KG1 (cell line): ENCODE measurements around the gene F10.
"Not testable (repeated sequence)": the region's sequence is repeated elsewhere in the genome, so short reads cannot be mapped to it uniquely, and the experiment has no call there.

Experiments used
- DNase-seq: peaks from one replicate; lab custom pipeline; 2025; lab: John Stamatoyannopoulos, UW

The F10 gene

GRCh38 chr13:113102302-113102701 lies 20.3 kb upstream of the F10 start:
- DNase-seq, result not testable (repeated sequence)

GRCh38 chr13:113102727-113103126 lies 19.9 kb upstream of the F10 start:
- DNase-seq, result no peak

- no peak for DNase-seq
Measured at GRCh38 chr13:113103646-113104045, 19.0 kb upstream of the F10 start.

- DNase-seq, result no peak
Measured at GRCh38 chr13:113105032-113105920, 17.3 kb upstream of the F10 start, which contains the start of gene F7. TSS of gene F7 (plus strand) at chr13:113105791. CDS start at chr13:113105842, 51 bp downstream.

- no peak for DNase-seq
Measured at GRCh38 chr13:113105921-113106452, 16.6 kb upstream of the F10 start.

- no peak for DNase-seq
Measured at GRCh38 chr13:113106711-113107351, 15.8 kb upstream of the F10 start.

GRCh38 chr13:113108521-113108920 lies 14.1 kb upstream of the F10 start:
- not testable (repeated sequence) for DNase-seq

- no peak for DNase-seq
Measured at GRCh38 chr13:113109151-113110047, 13.2 kb upstream of the F10 start.

- no peak for DNase-seq
Measured at GRCh38 chr13:113110048-113110851, 12.3 kb upstream of the F10 start.

- no peak for DNase-seq
Measured at GRCh38 chr13:113110852-113111315, 11.7 kb upstream of the F10 start.

- not testable (repeated sequence) for DNase-seq
Measured at GRCh38 chr13:113111821-113112220, 10.8 kb upstream of the F10 start.

- DNase-seq, result not testable (repeated sequence)
Measured at GRCh38 chr13:113112475-113112874, 10.1 kb upstream of the F10 start.

- DNase-seq, result no peak
Measured at GRCh38 chr13:113112893-113113845, 9.4 kb upstream of the F10 start.

GRCh38 chr13:113113846-113114271 lies 8.7 kb upstream of the F10 start:
- no peak for DNase-seq

- DNase-seq, result no peak
Measured at GRCh38 chr13:113114511-113115362, 7.9 kb upstream of the F10 start.

GRCh38 chr13:113115363-113116205 lies 7.0 kb upstream of the F10 start:
- no peak for DNase-seq

GRCh38 chr13:113116206-113116800 lies 6.3 kb upstream of the F10 start:
- DNase-seq, result no peak
